DMS114 treated with DMSO at 0.1 percent for 48 hours (cell line): ENCODE results near the gene GLTPD2.
"Not testable (repeated sequence)": the region's sequence is repeated elsewhere in the genome, so short reads cannot be mapped to it uniquely, and the experiment has no call there.

Experiments used
- DNase-seq: peaks from one replicate; lab custom pipeline; 2025; ENCODE audit not compliant: unreplicated experiment; lab: John Stamatoyannopoulos, UW

GLTPD2 gene

DNA sequence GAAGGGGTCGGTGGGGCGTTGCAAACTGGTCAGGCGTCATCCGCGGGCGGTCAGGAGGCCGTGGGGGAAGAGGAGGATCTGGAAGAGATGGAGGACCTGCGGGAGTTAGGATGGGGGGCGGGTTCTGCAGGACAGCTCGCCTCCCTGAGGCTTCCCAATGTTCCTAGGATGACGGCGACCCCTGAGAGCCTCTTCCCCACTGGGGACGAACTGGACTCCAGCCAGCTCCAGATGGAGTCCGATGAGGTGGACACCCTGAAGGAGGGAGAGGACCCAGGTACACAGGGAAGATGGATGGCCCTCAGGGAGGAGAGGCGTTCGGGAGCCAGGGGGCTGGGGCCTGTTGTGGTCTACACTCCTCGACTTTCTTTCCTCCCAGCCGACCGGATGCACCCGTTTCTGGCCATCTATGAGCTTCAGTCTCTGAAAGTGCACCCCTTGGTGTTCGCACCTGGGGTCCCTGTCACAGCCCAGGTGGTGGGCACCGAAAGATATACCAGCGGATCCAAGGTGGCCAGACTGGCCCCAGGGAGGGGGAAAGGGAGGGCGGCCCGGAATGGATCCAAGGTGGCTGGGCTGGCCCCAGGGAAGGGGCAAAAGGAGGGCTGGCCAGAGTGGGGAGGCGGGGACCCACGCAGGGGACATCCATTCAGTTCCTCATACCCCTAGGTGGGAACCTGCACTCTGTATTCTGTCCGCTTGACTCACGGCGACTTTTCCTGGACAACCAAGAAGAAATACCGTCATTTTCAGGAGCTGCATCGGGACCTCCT, 19.0 kb downstream of the GLTPD2 start:
- DNase-seq = no peak

DNA sequence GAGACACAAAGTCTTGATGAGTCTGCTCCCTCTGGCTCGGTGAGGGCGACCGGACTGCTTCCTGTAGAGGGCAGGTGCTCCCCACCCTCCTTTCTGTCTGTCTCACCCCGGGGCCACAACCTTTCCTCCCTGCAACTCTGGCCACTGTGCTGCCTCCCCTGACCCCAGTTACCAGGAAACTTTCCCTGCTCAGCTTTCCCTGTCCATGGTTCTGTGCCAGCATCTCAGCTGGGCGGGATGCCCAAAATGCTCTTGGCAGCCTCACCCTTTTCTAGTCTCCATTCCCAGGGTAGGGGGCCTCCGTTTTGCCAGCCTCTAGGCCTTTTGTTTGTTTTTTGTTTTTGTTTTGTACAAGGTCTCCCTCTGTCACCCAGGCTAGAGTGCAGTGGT, 19.6 kb downstream of the GLTPD2 start:
- no peak for DNase-seq

DNA sequence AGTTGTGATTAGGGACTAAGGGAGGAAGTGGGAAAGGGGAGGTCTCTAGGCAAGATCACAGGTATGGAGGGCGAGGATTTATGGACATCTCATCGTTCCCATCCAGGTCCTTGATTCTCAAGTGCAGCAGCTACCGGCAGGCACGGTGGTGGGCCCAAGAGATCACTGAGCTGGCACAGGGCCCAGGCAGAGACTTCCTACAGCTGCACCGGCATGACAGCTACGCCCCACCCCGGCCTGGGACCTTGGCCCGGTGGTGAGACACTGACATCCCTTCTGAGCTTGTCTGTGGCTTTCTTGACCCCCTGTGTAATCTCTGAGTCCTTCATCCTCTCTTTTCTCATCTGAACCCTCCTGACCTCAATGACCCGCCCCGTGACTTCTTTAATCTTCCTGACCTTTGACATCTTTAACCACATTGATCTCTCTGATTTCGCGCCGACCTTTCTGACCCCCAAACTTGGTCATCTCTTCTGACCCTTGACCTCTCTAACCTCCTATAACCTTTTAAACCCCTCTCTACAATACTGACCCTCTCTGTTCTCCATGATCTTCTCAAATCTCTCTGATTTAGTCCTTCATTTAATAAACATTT, 22.0 kb downstream of the GLTPD2 start:
- no peak for DNase-seq

DNA sequence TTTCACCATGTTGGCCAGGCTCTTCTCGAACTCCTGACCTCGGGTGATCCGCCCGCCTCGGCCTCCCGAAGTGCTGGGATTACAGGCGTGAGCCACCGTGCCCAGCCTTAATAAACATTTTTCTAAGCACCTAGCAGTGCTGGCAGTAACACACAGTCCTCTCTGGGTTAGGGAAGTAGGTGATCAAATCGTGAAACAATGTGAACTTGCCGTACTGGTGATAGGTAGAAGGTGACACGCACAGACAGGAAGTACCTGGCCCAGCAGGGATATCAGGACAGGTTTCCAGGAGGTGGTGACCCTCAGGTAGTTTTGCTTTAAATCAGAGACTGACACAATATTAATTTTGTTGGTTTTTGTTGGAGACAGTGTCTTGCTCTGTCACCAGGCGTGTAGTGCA, 22.7 kb downstream of the GLTPD2 start:
- no peak for DNase-seq

DNA sequence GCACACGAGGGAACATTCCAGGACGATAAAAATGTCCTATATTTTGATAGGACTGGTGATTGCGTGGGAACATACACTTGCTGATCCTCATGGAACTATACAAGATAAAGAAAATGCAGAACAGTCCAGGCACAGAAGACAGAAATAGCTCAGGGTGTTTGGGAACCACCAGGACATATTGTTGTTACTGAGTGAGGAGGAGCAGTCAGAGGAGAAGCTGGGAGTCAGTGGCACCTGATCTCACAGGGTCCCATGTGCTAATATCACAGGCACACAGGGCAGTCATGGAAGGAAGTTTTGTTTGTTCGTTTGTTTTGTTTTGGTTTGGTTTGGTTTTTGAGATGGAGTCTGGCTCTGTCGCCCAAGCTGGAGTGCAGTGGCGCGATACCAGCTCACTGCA, 23.9 kb downstream of the GLTPD2 start:
- DNase-seq = no peak

DNA sequence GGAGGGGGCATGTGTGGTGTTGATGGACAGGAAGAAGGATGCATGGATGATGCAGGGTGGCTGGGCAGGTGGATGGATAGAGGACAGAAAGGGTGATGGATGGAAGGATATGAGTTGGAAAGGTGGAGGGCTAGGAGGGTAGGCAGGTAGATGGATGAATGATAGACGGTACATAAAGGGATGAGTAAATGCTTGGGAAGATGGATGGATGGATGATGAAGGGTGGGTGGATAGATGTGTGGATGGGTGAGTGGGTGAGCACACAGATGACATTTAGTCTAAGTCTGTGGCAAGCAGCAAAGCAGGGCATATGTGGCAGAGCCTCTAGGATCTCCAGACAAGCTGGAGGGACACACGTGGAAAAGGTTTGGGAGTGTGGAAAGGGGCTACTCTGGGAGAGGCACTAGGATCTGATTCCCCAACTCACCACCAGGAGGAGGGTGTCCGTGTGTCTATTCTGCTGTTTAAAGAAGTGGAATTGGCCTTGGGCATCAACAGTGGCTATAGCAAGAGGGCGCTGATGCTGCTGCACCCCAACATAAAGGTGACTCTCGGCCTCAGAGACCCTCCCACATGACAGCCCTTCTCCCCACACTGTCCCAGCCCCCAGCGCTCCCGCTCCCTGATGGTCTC, 26.4 kb downstream of the GLTPD2 start:
- no peak for DNase-seq

DNA sequence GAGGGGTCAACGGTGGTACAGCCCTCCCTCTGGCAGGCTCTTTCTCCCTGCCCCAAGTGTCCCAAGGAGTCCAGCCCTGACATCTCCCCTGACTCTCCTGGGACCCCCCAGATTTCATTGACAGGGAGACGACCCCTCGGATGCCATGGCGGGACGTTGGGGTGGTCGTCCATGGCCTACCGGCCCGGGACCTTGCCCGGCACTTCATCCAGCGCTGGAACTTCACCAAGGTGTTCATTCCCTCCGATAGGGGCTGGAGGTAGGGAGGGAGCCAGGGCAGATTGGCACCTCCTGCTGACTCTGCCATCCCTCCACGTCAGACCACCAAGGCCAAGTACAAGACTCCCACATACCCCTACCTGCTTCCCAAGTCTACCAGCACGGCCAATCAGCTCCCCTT, 28.1 kb downstream of the GLTPD2 start:
- no peak for DNase-seq

DNA sequence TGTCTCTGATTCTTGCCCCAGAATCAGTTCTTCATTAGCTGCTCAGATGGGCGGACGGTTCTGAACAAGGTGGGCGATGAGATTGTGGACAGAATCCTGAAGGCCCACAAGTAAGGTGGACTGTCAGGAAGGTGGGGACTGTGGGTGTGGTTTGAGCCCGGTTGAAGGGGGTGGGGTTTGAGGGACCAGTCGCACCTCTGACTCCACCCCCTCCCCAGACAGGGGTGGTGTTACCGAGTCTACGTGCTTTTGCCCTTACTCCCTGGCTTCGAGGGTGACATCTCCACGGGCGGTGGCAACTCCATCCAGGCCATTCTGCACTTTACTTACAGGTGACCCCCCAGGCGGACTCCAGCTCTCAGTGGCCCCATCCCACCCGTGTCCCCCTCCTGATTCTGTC, 29.5 kb downstream of the GLTPD2 start:
- DNase-seq = no peak

DNA sequence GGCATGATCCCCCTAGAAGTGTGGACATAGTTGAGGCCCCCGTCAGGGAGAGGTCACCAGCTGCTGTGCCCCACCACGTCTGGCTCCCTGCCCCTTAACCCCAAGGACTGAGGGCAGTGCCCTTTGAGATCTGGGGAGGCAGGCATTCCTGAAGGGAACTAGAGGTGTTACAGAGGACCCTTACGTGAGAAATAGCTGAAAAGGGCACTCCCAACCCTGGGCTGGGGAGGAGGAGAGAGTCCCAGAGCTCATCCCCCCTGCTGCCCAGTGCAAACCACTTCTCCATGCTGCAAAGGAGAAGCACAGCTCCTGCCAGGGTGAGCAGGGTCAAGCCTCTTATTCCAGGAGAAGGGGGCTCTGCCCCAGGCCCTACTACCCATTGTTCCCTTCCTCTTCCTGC, 34.1 kb downstream of the GLTPD2 start:
- DNase-seq = no peak

DNA sequence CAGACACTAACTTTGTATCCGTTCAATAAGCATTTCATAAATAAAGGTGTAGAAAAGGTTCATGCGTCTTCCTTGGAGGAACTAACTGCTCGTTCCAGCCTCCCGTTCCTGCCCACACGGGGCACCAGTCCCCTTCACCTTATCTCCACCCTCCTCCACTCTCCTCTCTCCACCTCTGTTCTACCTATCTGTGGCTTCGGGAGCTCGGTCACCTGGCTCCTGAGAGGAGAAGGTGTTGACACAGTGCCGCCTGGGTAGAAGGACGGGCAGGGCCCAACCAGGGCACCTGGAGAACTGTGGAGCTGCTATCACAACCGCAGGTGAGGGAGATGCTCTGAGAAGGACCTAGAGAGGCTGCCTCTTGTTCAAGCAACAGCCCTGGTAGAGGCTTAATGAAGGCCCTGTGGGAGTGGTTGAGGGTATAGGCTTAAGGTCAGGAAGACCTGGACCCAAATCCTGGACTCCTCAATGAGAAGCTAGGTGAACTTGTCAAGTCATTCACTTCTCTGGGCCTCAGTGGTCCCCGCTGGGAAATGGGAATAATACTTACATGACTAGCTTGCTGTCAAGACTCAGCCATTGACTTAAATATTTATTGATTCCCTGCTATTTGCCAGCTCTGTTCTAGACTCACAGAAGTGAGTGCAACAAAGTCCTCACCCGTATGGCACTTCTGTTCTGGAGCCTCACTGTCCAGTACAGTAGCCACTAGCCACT, 34.8 kb downstream of the GLTPD2 start:
- DNase-seq = no peak

DNA sequence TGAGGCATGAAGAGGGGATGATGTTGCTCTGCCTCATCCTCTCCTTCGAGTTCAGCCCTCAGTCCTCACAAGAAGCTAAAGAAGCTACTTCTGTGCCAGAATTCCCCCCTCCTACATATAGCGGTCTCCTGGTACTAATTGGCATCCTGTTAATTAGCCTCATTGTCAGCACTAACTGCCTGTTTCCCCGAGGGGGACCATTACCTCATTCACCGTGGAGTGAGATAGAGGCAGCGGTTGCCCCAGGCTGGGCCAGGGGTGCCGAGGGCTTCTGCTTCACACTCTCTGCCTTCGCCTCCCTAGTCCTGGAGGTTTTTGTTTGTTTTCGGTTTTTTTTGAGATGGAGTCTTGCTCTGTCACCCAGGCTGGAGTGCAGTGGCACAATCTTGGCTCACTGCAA, 38.6 kb downstream of the GLTPD2 start:
- no peak for DNase-seq

DNA sequence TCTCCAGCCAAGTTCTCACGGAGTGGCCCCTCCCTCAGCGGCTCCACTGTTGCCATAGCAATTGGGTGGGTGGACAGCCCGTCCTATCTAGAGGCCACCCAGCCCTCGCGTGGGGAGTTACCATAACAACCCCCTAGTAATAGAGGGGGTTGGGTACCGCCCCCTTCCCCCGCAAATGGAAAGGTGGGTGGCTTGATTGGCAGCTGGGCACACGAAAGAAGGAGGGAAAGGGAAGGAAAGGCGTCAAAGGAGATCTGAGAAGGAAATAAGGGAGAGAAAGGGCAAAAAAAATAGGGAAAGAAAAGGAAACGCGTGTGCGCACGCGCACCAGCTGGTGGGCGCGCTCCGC, 44.0 kb downstream of the GLTPD2 start:
- not testable (repeated sequence) for DNase-seq

DNA sequence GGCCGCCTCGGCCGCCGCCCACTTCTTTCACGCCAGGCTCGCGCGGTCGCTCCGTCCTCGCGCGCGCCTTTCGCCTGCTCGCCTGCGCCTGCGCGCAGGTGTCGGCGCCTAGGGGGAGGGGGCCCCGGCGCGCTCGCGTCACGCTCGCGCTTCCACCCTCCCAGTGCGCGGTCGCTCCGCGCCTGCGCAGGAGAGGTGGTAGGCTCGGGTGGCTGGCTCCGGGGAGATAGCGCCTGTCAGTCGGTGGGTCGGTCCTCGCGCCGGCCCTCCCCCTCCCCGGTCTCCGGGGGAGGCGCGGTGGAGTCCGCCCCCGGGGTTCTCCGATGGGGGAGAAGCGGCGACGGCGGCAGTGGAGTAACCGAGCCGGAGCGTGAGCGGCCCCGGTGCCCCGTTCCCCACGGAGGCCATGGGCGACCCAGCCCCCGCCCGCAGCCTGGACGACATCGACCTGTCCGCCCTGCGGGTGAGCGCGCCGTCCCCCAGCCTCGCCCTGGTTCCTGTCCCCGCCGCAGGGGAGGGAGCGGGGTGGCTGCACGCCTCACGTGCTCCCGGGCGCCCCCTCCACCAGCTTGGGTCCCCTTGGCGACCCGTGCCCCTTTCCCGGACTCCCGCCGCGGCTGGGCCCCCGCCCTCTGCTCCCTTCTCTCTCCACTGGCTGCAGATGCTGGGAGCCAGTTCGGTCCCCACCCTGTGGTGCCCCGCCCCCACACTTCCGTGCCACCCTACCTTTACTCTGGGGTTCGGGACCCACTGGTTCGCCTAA, 44.6 kb downstream of the GLTPD2 start, which contains the start of gene MINK1:
MINK1 (plus strand) TSS at position 163 of the 763 bp plus-strand sequence; CDS start at position 407, 244 bp downstream.
- peak; percentile 72 for DNase-seq

DNA sequence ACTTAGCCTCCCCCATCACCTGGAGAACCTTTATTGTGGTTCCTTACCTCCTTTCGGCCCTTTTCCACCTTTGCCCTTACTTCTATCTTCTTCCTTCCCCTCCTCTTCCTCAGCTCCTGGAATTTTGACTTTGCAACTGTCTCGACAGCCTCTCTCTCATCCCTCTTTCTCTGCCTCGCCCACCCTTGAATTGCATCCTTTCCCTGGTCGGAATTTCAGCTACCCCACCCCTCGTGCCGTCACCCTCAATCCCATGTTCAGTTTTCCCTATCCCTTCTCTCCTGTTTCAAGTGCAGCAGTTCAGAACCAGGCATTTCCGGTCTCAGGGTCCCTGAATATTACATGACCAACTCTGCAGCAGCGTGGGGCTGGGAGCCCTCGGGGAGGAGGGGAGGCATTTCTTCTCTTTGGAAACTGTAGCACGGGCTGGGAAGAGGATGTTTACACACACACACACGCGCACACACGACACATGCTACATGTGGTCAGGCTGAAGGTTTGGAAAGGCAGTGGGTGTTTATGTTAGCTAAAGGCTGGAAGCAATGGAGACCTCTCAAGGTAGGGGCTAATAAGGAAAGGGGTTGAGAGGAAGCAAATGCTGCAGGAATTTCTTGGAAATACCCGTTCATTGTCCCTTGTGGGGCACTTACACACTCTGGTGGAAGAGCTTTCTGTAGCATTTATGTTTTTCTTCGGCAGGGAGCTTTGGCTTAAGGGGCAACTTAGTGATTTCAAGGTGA, 45.3 kb downstream of the GLTPD2 start:
- no peak for DNase-seq

DNA sequence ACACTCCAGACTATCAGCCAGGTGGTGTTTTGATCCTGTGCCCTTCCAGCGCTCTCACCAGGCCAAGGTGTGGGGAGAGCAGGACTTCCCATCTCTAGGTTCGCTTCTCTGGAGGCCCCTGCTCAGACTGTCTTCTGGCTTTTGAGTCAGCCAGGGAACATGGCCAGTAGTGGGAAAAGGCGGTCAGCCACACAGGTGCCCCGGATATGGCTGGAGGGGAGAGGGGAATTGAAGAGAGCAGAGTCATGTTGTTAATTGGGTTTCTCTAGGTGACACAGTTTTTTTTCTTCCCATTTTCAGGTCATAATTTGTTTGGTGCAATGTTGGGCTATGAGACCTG, 45.9 kb downstream of the GLTPD2 start:
- no peak for DNase-seq

DNA sequence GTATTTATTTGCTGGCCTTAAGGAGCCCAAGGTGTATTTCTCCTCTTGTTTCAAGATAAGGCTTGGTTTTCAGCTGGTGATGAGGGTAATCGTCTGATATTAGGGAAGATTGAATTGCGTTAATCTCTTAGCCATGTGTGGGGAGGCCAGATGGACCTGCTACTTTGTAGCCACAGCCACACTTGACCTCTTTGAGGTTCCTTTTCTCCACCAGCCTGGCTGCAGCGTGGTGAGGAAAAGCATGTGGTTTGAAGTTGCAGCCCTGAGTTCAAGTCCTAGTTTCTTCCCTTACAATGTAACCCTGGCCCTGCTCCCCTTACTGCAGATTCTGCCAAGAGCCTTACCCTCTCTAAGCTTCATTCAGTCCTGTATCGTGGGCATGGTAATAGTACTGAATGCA, 47.5 kb downstream of the GLTPD2 start:
- DNase-seq = no peak

DNA sequence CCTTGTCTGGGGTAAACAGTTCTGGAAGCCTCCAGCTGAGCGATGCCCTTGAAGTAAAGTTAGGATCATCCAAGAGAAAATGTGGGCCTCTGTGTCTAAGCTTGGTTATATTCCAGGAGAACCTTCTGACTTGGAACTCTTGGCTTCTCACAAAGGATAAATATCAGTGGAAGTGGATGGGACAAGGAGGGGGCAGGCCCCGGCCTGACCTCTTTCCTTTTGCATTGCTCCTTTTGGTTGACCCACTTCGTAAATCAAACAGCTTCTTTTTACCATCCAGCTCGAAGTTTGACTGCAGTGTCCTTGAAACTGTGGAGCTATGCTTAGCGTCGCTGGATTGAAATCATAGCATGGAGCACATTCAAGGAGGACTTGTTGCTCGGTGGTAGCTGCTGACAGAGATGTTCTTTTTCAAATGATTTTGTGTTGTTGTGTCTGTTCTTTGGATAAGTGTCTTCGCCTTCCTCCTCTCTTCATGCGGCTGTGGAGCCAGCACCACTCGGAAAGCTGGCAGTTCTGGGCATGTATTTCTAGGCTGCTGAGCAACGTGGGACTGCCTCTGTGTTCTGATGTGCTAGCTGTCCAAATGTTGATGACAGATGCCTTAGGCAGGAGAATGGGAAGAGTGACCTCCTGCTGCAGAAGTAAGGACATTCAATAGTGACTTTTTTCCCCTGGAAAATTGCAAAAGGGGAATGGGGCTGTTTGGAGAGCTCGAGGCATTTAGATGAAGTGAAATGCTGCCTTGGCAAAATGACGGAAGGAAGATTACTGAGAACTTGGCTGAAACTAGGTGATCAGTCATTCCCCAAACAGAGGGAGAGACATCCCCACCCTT, 48.9 kb downstream of the GLTPD2 start:
- no peak for DNase-seq

DNA sequence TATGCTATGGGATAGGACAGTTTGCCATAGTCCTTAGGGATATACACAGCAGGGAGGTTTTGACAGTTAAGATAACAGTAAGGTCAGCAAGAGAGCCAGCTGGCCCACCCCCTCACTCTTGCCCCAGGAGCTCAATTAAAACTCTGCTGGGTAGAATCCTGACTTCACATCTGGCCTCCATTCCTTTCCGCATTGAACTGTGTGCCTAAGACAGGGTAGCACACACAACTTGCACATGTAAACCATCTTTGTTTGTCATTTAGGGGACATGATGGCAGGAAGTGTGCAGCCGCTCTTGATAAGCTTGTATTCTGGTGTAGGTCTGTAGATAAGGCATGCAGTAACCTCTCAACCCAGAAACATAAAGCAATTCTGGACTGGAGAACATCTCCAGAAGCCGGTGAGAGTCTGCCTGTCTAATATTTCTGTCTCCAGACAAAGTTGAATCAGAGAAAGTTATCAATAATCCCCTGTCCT, 49.6 kb downstream of the GLTPD2 start:
- no peak for DNase-seq

DNA sequence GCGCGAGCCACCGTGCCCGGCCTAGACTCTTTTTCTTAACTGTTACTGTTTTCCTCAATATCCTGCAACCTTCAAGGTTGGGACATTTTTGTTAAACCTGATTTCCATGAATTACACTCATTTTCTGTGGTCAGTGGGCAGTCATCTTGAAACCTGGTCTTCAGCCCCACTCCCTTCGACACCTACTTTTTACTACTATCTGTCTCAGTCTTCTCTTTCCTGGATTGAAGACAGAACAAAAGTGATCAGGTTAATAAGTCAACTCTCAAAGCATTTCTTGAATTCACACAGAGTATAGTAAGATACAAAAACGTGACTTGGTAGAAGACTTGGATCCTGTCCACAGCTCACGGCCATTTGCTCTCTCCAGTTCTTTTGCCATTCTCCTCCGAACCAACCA, 50.5 kb downstream of the GLTPD2 start:
- DNase-seq = no peak
